MM.1S (cell line): Measurements from ENCODE around the gene NARF.

Source experiments
- EZH2 ChIP-seq: fragments of 300-600 bp; sonication (generic); optimal IDR thresholded peaks from 2 replicates; pipeline ENCODE3; 2017; ENCODE audit warnings: low read depth, mild to moderate bottlenecking, antibody characterized with exemption, low read length, mixed read lengths
- TF ChIP-seq, protein P1 (sequence below): fragments of 300-600 bp; sonication (generic); IDR thresholded peaks from 2 replicates; pipeline ENCODE4 v1.5.1; 2016; ENCODE audit warnings: antibody characterized with exemption, low read length, mixed read lengths

- TF ChIP-seq, protein P1, sequence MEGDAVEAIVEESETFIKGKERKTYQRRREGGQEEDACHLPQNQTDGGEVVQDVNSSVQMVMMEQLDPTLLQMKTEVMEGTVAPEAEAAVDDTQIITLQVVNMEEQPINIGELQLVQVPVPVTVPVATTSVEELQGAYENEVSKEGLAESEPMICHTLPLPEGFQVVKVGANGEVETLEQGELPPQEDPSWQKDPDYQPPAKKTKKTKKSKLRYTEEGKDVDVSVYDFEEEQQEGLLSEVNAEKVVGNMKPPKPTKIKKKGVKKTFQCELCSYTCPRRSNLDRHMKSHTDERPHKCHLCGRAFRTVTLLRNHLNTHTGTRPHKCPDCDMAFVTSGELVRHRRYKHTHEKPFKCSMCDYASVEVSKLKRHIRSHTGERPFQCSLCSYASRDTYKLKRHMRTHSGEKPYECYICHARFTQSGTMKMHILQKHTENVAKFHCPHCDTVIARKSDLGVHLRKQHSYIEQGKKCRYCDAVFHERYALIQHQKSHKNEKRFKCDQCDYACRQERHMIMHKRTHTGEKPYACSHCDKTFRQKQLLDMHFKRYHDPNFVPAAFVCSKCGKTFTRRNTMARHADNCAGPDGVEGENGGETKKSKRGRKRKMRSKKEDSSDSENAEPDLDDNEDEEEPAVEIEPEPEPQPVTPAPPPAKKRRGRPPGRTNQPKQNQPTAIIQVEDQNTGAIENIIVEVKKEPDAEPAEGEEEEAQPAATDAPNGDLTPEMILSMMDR = no peak
- no peak for TF ChIP-seq EZH2
Observed at GRCh38 chr17:82443465-82444283, 14.9 kb upstream of the NARF start.
